Activated naive CD8-positive, alpha-beta T cell treated with anti-CD3 and anti-CD28 coated beads, Interleukin-2, amount 50 U/mL, for 24 hours (primary cell): Measurements from ENCODE around the gene RIC8A.

Source experiments
- ATAC-seq: fragments of 150-1000 bp; cut with Tn5 transposase; one replicate; pipeline ENCODE4 v1.10.0; 2021
- DNase-seq: peaks from one replicate; pipeline ENCODE4 v3.0.0; 2021
- H3K27ac Mint-ChIP-seq: one replicate; pipeline ENCODE4 v1.8.0; 2021; ENCODE audit warnings: mild to moderate bottlenecking, mixed read lengths
- H3K27me3 Mint-ChIP-seq: one replicate; pipeline ENCODE4 v1.8.0; 2021; ENCODE audit warnings: mixed read lengths
- H3K36me3 Mint-ChIP-seq: one replicate; pipeline ENCODE4 v1.8.0; 2021; ENCODE audit warnings: low read depth, mixed read lengths
- H3K4me1 Mint-ChIP-seq: one replicate; pipeline ENCODE4 v1.8.0; 2021; ENCODE audit warnings: mixed read lengths
- H3K4me3 Mint-ChIP-seq: one replicate; pipeline ENCODE4 v1.8.0; 2021; ENCODE audit warnings: mild to moderate bottlenecking, moderate library complexity, mixed read lengths
- H3K9me3 Mint-ChIP-seq: one replicate; pipeline ENCODE4 v1.8.0; 2021; ENCODE audit warnings: mixed read lengths

Gene RIC8A

GRCh38 chr11:209275-210121, 2.0 kb downstream of the RIC8A start:
- Mint-ChIP-seq H3K4me1 (peaks cover 45% of the 10 kb centered on the region), H3K4me3 (peak overlapping the region; percentile 99), H3K27me3 (no peaks in the 10 kb centered on the region), H3K36me3 (peaks cover 50% of the 10 kb centered on the region), H3K9me3 (no peaks in the 10 kb centered on the region), H3K27ac (peak overlapping the region; percentile 99)
- no peak for ATAC-seq
- DNase-seq, result no peak

- H3K9me3 Mint-ChIP-seq, result no peaks in the 10 kb centered on the region
- H3K4me1 Mint-ChIP-seq, result peaks cover 38% of the 10 kb centered on the region
- no peaks in the 10 kb centered on the region for H3K27me3 Mint-ChIP-seq
- H3K27ac Mint-ChIP-seq, result peak overlapping the region; percentile 81
- ATAC-seq (no peak), DNase-seq (no peak)
- H3K4me3 Mint-ChIP-seq, result peak overlapping the region; percentile 99
- peaks cover 55% of the 10 kb centered on the region for H3K36me3 Mint-ChIP-seq
These were observed 2.8 kb downstream of the RIC8A start for GRCh38 chr11:210122-210802.

GRCh38 chr11:210803-211180, 3.3 kb downstream of the RIC8A start:
- H3K4me3 Mint-ChIP-seq, result peak overlapping the region; percentile 99
- ATAC-seq, result no peak
- H3K27ac Mint-ChIP-seq, result peak overlapping the region; percentile 81
- peaks cover 53% of the 10 kb centered on the region for H3K36me3 Mint-ChIP-seq
- H3K27me3 Mint-ChIP-seq, result no peaks in the 10 kb centered on the region
- peaks cover 33% of the 10 kb centered on the region for H3K4me1 Mint-ChIP-seq
- no peak for DNase-seq
- no peaks in the 10 kb centered on the region for H3K9me3 Mint-ChIP-seq

- peak overlapping the region; percentile 81 for H3K27ac Mint-ChIP-seq
- no peaks in the 10 kb centered on the region for H3K9me3 Mint-ChIP-seq
- peaks cover 51% of the 10 kb centered on the region for H3K36me3 Mint-ChIP-seq
These were observed 3.8 kb downstream of the RIC8A start for GRCh38 chr11:211295-211694.

GRCh38 chr11:211741-212140, 4.2 kb downstream of the RIC8A start:
- Mint-ChIP-seq H3K4me3 (no peak overlapping the region), H3K36me3 (peaks cover 48% of the 10 kb centered on the region), H3K27ac (peak overlapping the region; percentile 27), H3K4me1 (peaks cover 28% of the 10 kb centered on the region), H3K9me3 (no peaks in the 10 kb centered on the region), H3K27me3 (no peaks in the 10 kb centered on the region)
- ATAC-seq (no peak), DNase-seq (no peak)

More at GRCh38 chr11:211295-211694, 3.8 kb downstream of the RIC8A start:
- peaks cover 28% of the 10 kb centered on the region for H3K4me1 Mint-ChIP-seq
- peak overlapping the region; percentile 99 for H3K4me3 Mint-ChIP-seq
- ATAC-seq, result no peak
- DNase-seq, result no peak
- no peaks in the 10 kb centered on the region for H3K27me3 Mint-ChIP-seq

GRCh38 chr11:212150-213100, 4.9 kb downstream of the RIC8A start:
- Mint-ChIP-seq H3K4me3 (no peak overlapping the region), H3K27me3 (no peaks in the 10 kb centered on the region), H3K36me3 (peaks cover 46% of the 10 kb centered on the region), H3K4me1 (peaks cover 28% of the 10 kb centered on the region), H3K27ac (peak overlapping the region; percentile 27), H3K9me3 (no peaks in the 10 kb centered on the region)
- DNase-seq (no peak), ATAC-seq (no peak)

GRCh38 chr11:213111-213510, 5.6 kb downstream of the RIC8A start:
- H3K4me3 Mint-ChIP-seq, result no peak overlapping the region
- H3K4me1 Mint-ChIP-seq, result peaks cover 30% of the 10 kb centered on the region
- peak overlapping the region; percentile 83 for H3K27ac Mint-ChIP-seq
- DNase-seq (no peak), ATAC-seq (no peak)
- H3K9me3 Mint-ChIP-seq, result no peaks in the 10 kb centered on the region
- H3K27me3 Mint-ChIP-seq, result no peaks in the 10 kb centered on the region
- peaks cover 47% of the 10 kb centered on the region for H3K36me3 Mint-ChIP-seq

- Mint-ChIP-seq H3K9me3 (no peaks in the 10 kb centered on the region), H3K4me1 (peaks cover 30% of the 10 kb centered on the region), H3K4me3 (no peak overlapping the region), H3K27ac (no peak overlapping the region), H3K36me3 (peaks cover 48% of the 10 kb centered on the region), H3K27me3 (no peaks in the 10 kb centered on the region)
- no peak for DNase-seq
- no peak for ATAC-seq
These were observed 6.6 kb downstream of the RIC8A start for GRCh38 chr11:214083-214482.

- H3K27ac Mint-ChIP-seq, result peak overlapping the region; percentile 75
- no peak for ATAC-seq
- H3K27me3 Mint-ChIP-seq, result no peaks in the 10 kb centered on the region
These were observed 8.1 kb downstream of the RIC8A start for GRCh38 chr11:215581-216037.

GRCh38 chr11:216081-216974, 8.8 kb downstream of the RIC8A start:
- Mint-ChIP-seq H3K9me3 (no peaks in the 10 kb centered on the region), H3K4me1 (peaks cover 14% of the 10 kb centered on the region), H3K4me3 (no peak overlapping the region), H3K27me3 (no peaks in the 10 kb centered on the region), H3K36me3 (peaks cover 39% of the 10 kb centered on the region), H3K27ac (no peak overlapping the region)
- no peak for ATAC-seq
- no peak for DNase-seq

More at GRCh38 chr11:215581-216037, 8.1 kb downstream of the RIC8A start:
- no peak for DNase-seq
- H3K36me3 Mint-ChIP-seq, result peaks cover 44% of the 10 kb centered on the region
- no peaks in the 10 kb centered on the region for H3K9me3 Mint-ChIP-seq
- H3K4me1 Mint-ChIP-seq, result peaks cover 18% of the 10 kb centered on the region
- H3K4me3 Mint-ChIP-seq, result no peak overlapping the region

- Mint-ChIP-seq H3K9me3 (no peaks in the 10 kb centered on the region), H3K27ac (no peak overlapping the region), H3K27me3 (no peaks in the 10 kb centered on the region), H3K4me3 (no peak overlapping the region), H3K36me3 (peaks cover 30% of the 10 kb centered on the region), H3K4me1 (peaks cover 9% of the 10 kb centered on the region)
- no peak for DNase-seq
- ATAC-seq, result peak; percentile 26
These were observed 10.2 kb downstream of the RIC8A start for GRCh38 chr11:217704-218103.

- no peak overlapping the region for H3K4me3 Mint-ChIP-seq
These were observed 11.5 kb downstream of the RIC8A start for GRCh38 chr11:218815-219593.

More at GRCh38 chr11:218815-219593, 11.5 kb downstream of the RIC8A start:
- Mint-ChIP-seq H3K4me1 (peaks cover 9% of the 10 kb centered on the region), H3K9me3 (no peaks in the 10 kb centered on the region), H3K27me3 (no peaks in the 10 kb centered on the region), H3K36me3 (peaks cover 24% of the 10 kb centered on the region), H3K27ac (no peak overlapping the region)
- ATAC-seq (no peak), DNase-seq (no peak)
